Measurements from ENCODE around the gene SCLT1.

DNA sequence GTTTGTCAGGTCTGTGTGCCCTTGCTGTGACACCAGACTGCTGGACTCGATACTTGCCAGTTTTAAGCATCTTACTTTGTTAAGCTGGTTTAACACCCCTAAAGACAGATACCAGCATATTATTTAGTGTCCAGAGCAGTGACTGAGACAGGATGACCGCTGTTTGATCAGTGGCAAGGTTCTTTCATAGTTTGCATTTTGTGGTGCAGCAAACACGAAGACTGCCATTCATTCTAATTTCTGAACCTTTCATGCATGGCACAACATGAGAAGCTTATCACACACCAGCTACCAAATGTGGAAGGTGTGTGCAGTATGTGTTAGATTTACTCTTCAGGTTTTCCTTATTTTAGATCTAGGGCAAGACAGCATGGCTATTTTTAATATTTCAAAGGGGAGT, 255.7 kb downstream of the SCLT1 start:
- TF ChIP-seq CBX8 (IDR thresholded peaks at IDR 0.05): no peak
- TF ChIP-seq, protein P1, sequence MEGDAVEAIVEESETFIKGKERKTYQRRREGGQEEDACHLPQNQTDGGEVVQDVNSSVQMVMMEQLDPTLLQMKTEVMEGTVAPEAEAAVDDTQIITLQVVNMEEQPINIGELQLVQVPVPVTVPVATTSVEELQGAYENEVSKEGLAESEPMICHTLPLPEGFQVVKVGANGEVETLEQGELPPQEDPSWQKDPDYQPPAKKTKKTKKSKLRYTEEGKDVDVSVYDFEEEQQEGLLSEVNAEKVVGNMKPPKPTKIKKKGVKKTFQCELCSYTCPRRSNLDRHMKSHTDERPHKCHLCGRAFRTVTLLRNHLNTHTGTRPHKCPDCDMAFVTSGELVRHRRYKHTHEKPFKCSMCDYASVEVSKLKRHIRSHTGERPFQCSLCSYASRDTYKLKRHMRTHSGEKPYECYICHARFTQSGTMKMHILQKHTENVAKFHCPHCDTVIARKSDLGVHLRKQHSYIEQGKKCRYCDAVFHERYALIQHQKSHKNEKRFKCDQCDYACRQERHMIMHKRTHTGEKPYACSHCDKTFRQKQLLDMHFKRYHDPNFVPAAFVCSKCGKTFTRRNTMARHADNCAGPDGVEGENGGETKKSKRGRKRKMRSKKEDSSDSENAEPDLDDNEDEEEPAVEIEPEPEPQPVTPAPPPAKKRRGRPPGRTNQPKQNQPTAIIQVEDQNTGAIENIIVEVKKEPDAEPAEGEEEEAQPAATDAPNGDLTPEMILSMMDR (IDR thresholded peaks at IDR 0.05): no peak

All from A549 (cell line).